Endothelial cell of umbilical vein (primary cell): ENCODE results near the gene CKB. TPM values are rescaled to one million over a fixed set of nuclear protein-coding genes. Genes with fewer than 3 reads are reported as not detected.
"Not testable (repeated sequence)": the region's sequence is repeated elsewhere in the genome, so short reads cannot be mapped to it uniquely, and the experiment has no call there.

Experiments
- BruUV-seq: library from RNA; stranded (reverse); fragments of 400-500 nt; replicated peaks from 2 replicates; lab custom pipeline; 2021; lab: Mats Ljungman, UMichigan
- CTCF ChIA-PET: fragments of 300-600, 350-600 bp; sonication (Branson Sonifier 250); formaldehyde crosslinking; loops from one replicate; lab custom pipeline; 2021; ENCODE audit warnings: antibody characterized with exemption, inconsistent platforms; lab: Charles Lee
- POLR2A ChIA-PET: fragments of 300-600, 350-600 bp; sonication (Branson Sonifier 250); formaldehyde crosslinking; loops from one replicate; lab custom pipeline; 2021; ENCODE audit warnings: antibody characterized with exemption, inconsistent platforms; lab: Charles Lee
- DNase-seq: peaks from one replicate; pipeline ENCODE4 v3.0.0-alpha.2; 2011; ENCODE audit warnings: low read depth, low spot score
- FAIRE-seq: peaks from 2 replicates; lab custom pipeline; 2011; peaks lifted over from hg19 to GRCh38; lab: Jason Lieb, UNC
- H2AFZ ChIP-seq: 2 replicates; pipeline ENCODE4 v1.6.0; 2012; ENCODE audit warnings: low read depth, low read length, control low read depth, inconsistent platforms
- H3K27ac ChIP-seq: 2 replicates; pipeline ENCODE4 v1.5.1; 2011; ENCODE audit warnings: low read depth, mild to moderate bottlenecking, control low read depth, low read length, moderate library complexity; ENCODE audit not compliant: insufficient read depth
- H3K27me3 ChIP-seq, 2 experiments: 2 replicates each; pipeline versions ENCODE4 v1.6.0 to v1.6.1; 2011; ENCODE audit warnings: low read length in 2 of 2, mixed read lengths in 1 of 2; ENCODE audit not compliant: control insufficient read depth in 2 of 2, insufficient read depth in 2 of 2
- H3K36me3 ChIP-seq, 2 experiments: 2 replicates in 1 of 2; 3 replicates in 1 of 2; pipeline ENCODE4 v1.5.1; 2011; ENCODE audit warnings: low read length in 2 of 2, mild to moderate bottlenecking in 1 of 2, moderate library complexity in 1 of 2; ENCODE audit not compliant: control insufficient read depth in 2 of 2, insufficient read depth in 2 of 2; ENCODE audit errors: extremely low read depth in 1 of 2
- H3K4me1 ChIP-seq: 3 replicates; pipeline ENCODE4 v1.5.1; 2011; ENCODE audit warnings: mild to moderate bottlenecking, low read length; ENCODE audit not compliant: control insufficient read depth, insufficient read depth; ENCODE audit errors: extremely low read depth
- H3K4me2 ChIP-seq: 2 replicates; pipeline ENCODE4 v1.6.1; 2011; ENCODE audit warnings: low read length, control low read depth, mixed read lengths; ENCODE audit not compliant: insufficient read depth
- H3K4me3 ChIP-seq, 3 experiments: fragments of 200-600 bp in 1 of 3; sonication (generic), shearing (Covaris generic) in 1 of 3; replicated peaks in 1 of 3; 2 replicates each; pipeline ENCODE4 v1.5.1; 2011 to 2016; ENCODE audit warnings: control low read depth in 3 of 3, low read length in 3 of 3, mild to moderate bottlenecking in 2 of 3, inconsistent platforms in 1 of 3, low read depth in 1 of 3, moderate library complexity in 1 of 3; ENCODE audit not compliant: insufficient read depth in 1 of 3
- H3K79me2 ChIP-seq: 2 replicates; pipeline ENCODE4 v1.6.0; 2012; ENCODE audit warnings: low read length, inconsistent platforms; ENCODE audit not compliant: control insufficient read depth, insufficient read depth
- H3K9ac ChIP-seq: replicated peaks from 2 replicates; pipeline ENCODE3; 2011; ENCODE audit warnings: low read length, control low read depth; ENCODE audit not compliant: insufficient read depth; ENCODE audit errors: extremely low read depth
- H3K9me1 ChIP-seq: replicated peaks from 3 replicates; pipeline ENCODE4 v1.6.0; 2011; ENCODE audit warnings: mild to moderate bottlenecking, low read length; ENCODE audit not compliant: control insufficient read depth, insufficient read depth; ENCODE audit errors: extremely low read depth
- H3K9me3 ChIP-seq: replicated peaks from 2 replicates; pipeline ENCODE4 v1.5.1; 2012; ENCODE audit warnings: low read length, inconsistent platforms; ENCODE audit not compliant: control insufficient read depth, insufficient read depth
- H4K20me1 ChIP-seq: replicated peaks from 2 replicates; pipeline ENCODE3; 2011; ENCODE audit warnings: mild to moderate bottlenecking, low read length; ENCODE audit not compliant: control insufficient read depth, insufficient read depth; ENCODE audit errors: extremely low read depth
- EZH2 ChIP-seq: IDR thresholded peaks from 2 replicates; pipeline ENCODE4 v1.6.1; 2012; ENCODE audit warnings: borderline replicate concordance, low read depth, mild to moderate bottlenecking, moderate library complexity, low read length, inconsistent platforms; ENCODE audit not compliant: severe bottlenecking
- FOS ChIP-seq: IDR thresholded peaks from 2 replicates; pipeline ENCODE4 v1.6.1; 2011; ENCODE audit warnings: mild to moderate bottlenecking, low read length, moderate library complexity, borderline replicate concordance; ENCODE audit not compliant: insufficient read depth
- GATA2 ChIP-seq: IDR thresholded peaks from 2 replicates; pipeline ENCODE4 v1.7.0; 2011; ENCODE audit warnings: low read depth, mild to moderate bottlenecking, moderate library complexity, mixed read lengths, low read length; ENCODE audit not compliant: insufficient read length, insufficient read depth
- JUN ChIP-seq: IDR thresholded peaks from 2 replicates; pipeline ENCODE4 v1.6.1; 2011; ENCODE audit warnings: borderline replicate concordance, low read depth; ENCODE audit not compliant: insufficient read length, insufficient read depth
- MYC ChIP-seq: IDR thresholded peaks from one replicate; pipeline ENCODE4 v1.6.1; 2011; ENCODE audit warnings: mild to moderate bottlenecking, low read depth, low read length
- POLR2A ChIP-seq: IDR thresholded peaks from 2 replicates; pipeline ENCODE4 v1.6.1; 2012; ENCODE audit warnings: low read depth, mild to moderate bottlenecking, control low read depth, low read length
- POLR2AphosphoS5 ChIP-seq: IDR thresholded peaks from 2 replicates; pipeline ENCODE4 v1.6.1; 2012; ENCODE audit warnings: low read depth, mild to moderate bottlenecking, control low read depth, low read length, moderate library complexity; ENCODE audit not compliant: insufficient read depth
- dilution Hi-C: fragments of 300-500 bp; cut with MboI; formaldehyde crosslinking; loops from one replicate; pipeline ENCODE4 v1.15.0; 2019; ENCODE audit warnings: low sequenced_read_pairs; ENCODE audit not compliant: extremely low pct_ligation_motif_present
- intact Hi-C: fragments of 100-400 bp; cut with micrococcal nuclease; formaldehyde crosslinking; loops from one replicate; pipeline ENCODE4 v1.10.0; 2022
- polyA plus RNA-seq, 4 experiments: library from polyadenylated mRNA; depleted of rRNA in 3 of 4; stranded (reverse) in 3 of 4; unstranded in 1 of 4; fragments of >200 nt; gene quantifications; 2 replicates each; pipeline versions ENCODE4 v1.2.1 to v1.2.3, GENCODE V29; 2011 to 2012; ENCODE audit warnings: missing spikeins in 1 of 4
- total RNA-seq: library from RNA; stranded (reverse); gene quantifications from 2 replicates; pipeline ENCODE4 v1.2.3, GENCODE V29; 2021
- TF ChIP-seq, protein P1 (sequence below), 2 donors: IDR thresholded peaks; 1 replicate in 1 of 2; 2 replicates in 1 of 2; pipeline ENCODE4 v1.5.1; 2011; ENCODE audit warnings: low read length in 2 of 2, mild to moderate bottlenecking in 2 of 2, moderate library complexity in 2 of 2, control low read depth in 1 of 2, inconsistent platforms in 1 of 2, low read depth in 1 of 2; ENCODE audit not compliant: insufficient read depth in 1 of 2; ENCODE audit errors: extremely low read depth in 1 of 2
- TF ChIP-seq, protein P2 (sequence below): IDR thresholded peaks from 2 replicates; pipeline ENCODE4 v1.6.1; 2011; ENCODE audit not compliant: insufficient read depth, insufficient read length

CKB gene
- total and polyA plus RNA-seq, 2 donors (not counting 3 experiments of a cell fraction or from before 2014, with no cell fraction given), result 4.0 to 6.9 TPM

DNA sequence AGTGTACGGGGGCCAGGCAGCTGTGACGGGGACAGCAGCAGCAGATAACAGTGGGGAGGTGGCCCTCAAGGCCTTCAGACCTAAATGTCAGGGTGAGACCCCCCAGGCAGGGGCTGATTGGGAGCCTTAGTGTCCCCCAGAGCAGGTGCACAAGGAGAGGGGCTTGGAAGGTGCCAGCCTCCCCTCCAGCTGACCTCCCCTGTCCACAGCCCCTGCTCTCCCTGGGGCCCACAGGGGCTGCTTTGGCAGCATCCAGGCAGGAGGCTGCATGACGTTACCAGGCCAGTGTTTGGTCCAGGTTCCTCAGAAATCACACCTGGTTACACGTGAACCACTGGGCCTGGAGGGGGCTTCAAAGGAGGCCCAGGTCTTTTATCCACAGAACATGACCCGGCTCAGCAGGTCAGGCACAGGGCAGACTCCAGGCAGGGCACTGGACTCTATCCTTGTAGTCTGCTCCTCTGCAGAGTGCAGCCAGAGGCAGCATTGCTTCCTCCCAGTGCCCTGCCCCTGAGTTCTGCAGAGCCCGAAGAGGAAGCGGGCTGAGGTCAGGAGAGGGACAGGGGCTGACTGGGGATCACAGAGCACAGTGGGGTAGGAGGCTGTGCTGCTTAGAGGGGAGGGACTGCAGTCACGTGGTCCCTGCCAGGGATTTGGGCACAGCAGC is 3.8 kb upstream of the CKB start:
- H2AFZ ChIP-seq, result no peak overlapping the region
- intact Hi-C loops, result loop anchor here (5.0 kb wide), 1 partner anchor 36 kb away; the partner anchor contains the start of genes BAG5 and COA8
- H3K9me3 ChIP-seq, result no peaks in the 10 kb centered on the region
- ChIA-PET CTCF (interaction anchor here (4.8 kb wide), 1 partner anchor 8 kb away, joined by 49 read pairs; no protein-coding TSS in a partner anchor), POLR2A (no interaction called here)
- dilution Hi-C loops, result no loop called here
- no peak overlapping the region for H3K9ac ChIP-seq
- TF ChIP-seq, protein P1, sequence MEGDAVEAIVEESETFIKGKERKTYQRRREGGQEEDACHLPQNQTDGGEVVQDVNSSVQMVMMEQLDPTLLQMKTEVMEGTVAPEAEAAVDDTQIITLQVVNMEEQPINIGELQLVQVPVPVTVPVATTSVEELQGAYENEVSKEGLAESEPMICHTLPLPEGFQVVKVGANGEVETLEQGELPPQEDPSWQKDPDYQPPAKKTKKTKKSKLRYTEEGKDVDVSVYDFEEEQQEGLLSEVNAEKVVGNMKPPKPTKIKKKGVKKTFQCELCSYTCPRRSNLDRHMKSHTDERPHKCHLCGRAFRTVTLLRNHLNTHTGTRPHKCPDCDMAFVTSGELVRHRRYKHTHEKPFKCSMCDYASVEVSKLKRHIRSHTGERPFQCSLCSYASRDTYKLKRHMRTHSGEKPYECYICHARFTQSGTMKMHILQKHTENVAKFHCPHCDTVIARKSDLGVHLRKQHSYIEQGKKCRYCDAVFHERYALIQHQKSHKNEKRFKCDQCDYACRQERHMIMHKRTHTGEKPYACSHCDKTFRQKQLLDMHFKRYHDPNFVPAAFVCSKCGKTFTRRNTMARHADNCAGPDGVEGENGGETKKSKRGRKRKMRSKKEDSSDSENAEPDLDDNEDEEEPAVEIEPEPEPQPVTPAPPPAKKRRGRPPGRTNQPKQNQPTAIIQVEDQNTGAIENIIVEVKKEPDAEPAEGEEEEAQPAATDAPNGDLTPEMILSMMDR (IDR thresholded peaks at IDR 0.05; ENCODE audit: extremely low read depth in 1 of 2, insufficient read depth in 1 of 2, low read depth in 1 of 2, low read length in 2 of 2), result no peak
- no peak for TF ChIP-seq JUN
- no peak for TF ChIP-seq POLR2A
- TF ChIP-seq GATA2, result no peak
- TF ChIP-seq EZH2, result no peak
- TF ChIP-seq MYC, result no peak
- TF ChIP-seq, protein P2, sequence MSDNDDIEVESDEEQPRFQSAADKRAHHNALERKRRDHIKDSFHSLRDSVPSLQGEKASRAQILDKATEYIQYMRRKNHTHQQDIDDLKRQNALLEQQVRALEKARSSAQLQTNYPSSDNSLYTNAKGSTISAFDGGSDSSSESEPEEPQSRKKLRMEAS, result no peak
- TF ChIP-seq FOS, result no peak
- no peak for TF ChIP-seq POLR2AphosphoS5
- H3K4me1 ChIP-seq, result peaks cover 11% of the 10 kb centered on the region
- BruUV-seq, result no TSS peak
- H3K27ac ChIP-seq, result no peak overlapping the region
- no peak overlapping the region for H3K4me3 ChIP-seq
- H3K9me1 ChIP-seq, result no peaks in the 10 kb centered on the region
- H3K27me3 ChIP-seq, result peaks cover 19 to 28% of the 10 kb centered on the region in 2 experiments
- no peaks in the 10 kb centered on the region for H3K36me3 ChIP-seq
- DNase-seq, result no peak
- FAIRE-seq, result no peak
- peaks cover 20% of the 10 kb centered on the region for H3K79me2 ChIP-seq
- no peak overlapping the region for H3K4me2 ChIP-seq
- H4K20me1 ChIP-seq, result no peaks in the 10 kb centered on the region

DNA sequence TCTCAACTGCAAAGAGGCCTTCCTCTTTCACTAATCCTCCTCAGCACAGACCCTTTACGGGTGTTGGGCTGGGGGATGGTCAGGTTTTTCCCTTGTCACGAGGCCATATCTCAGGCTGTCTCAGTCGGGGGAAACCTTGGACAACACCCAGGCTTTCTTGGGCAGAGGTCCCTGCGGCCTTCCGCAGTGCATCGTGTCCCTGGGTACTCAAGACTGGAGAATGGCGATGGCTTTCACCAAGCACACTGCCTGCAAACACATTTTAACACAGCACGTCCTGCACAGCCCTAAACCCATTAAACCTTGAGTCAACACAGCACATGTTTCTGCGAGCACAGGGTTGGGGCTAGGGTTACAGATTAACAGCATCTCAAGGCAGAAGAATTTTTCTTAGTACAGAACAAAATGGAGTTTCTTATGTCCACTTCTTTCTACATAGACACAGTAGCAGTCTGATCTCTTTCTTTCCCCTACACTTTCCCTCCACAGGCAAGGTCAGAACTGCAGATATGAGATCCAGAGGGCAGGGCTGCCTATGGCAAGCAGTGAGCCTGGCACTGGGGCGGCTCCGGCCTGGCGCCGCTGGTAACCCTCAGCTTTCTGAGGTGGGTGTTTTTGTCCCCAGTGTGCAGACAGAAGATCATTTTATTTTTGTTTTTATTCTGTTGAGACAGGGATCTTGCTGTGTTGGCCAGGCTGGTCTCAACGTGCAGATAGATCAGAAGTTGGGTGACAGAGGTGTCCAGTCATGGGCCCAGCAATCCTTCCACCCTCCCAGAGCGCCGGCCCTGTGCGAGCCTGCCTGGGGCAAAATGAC is 3.0 kb upstream of the CKB start:
- H3K9me1 ChIP-seq, H3K9me3 ChIP-seq, H4K20me1 ChIP-seq, H3K4me2 ChIP-seq, DNase-seq, H3K4me3 ChIP-seq, dilution Hi-C loops, CTCF ChIA-PET, H2AFZ ChIP-seq, H3K36me3 ChIP-seq, FAIRE-seq, H3K27ac ChIP-seq, BruUV-seq, POLR2A ChIA-PET, H3K9ac ChIP-seq: not testable (repeated sequence)
- peaks cover 19 to 34% of the 10 kb centered on the region in 2 experiments for H3K27me3 ChIP-seq
- H3K4me1 ChIP-seq, result peaks cover 14% of the 10 kb centered on the region
- H3K79me2 ChIP-seq, result peaks cover 13% of the 10 kb centered on the region
- intact Hi-C loops, result loop anchor here (5.0 kb wide), 1 partner anchor 37 kb away; the partner anchor contains the start of genes BAG5 and COA8
